IPS DF 6.9 (cell line): ENCODE measurements around the gene GLB1L.

ENCODE experiments used
- DNase-seq: peaks from one replicate; pipeline ENCODE4 v3.0.0-alpha.2; 2013; ENCODE audit warnings: low read depth, low spot score
- H3K27ac ChIP-seq: one replicate; pipeline ENCODE4 v1.5.1; 2013; ENCODE audit warnings: low read length, control low read depth
- H3K27me3 ChIP-seq: 2 replicates; pipeline ENCODE4 v1.6.1; 2013; ENCODE audit warnings: mild to moderate bottlenecking, low read length; ENCODE audit not compliant: control insufficient read depth, insufficient read depth
- H3K36me3 ChIP-seq: 2 replicates; pipeline ENCODE4 v1.6.1; 2013; ENCODE audit warnings: low read length; ENCODE audit not compliant: control insufficient read depth, insufficient read depth
- H3K4me1 ChIP-seq: 2 replicates; pipeline ENCODE4 v1.6.1; 2013; ENCODE audit warnings: low read length; ENCODE audit not compliant: control insufficient read depth, insufficient read depth
- H3K4me3 ChIP-seq: 2 replicates; pipeline ENCODE4 v1.5.1; 2013; ENCODE audit warnings: mild to moderate bottlenecking, low read length
- H3K9me3 ChIP-seq: 2 replicates; pipeline ENCODE4 v1.6.1; 2013; ENCODE audit warnings: low read length, inconsistent platforms; ENCODE audit not compliant: control insufficient read depth, insufficient read depth
- WGBS: extraction: QIAGEN DNeasy Blood & Tissue Kit; methylation state at CpG from one replicate; pipeline ENCODE4 v1.1.7; 2013; ENCODE audit warnings: mixed read lengths, missing lambda C conversion rate; ENCODE audit not compliant: insufficient read length, insufficient coverage; 5-methylcytosine and 5-hydroxymethylcytosine counted together

The GLB1L gene

GRCh38 chr2:219252900-219253752, 7.9 kb upstream of the GLB1L start, which contains the start of gene TUBA4B:
Gene TUBA4B, plus strand, starts transcription at chr2:219253243. Its CDS starts 165 bp downstream, at chr2:219253408.
- no peak for DNase-seq
- WGBS = no CpG with 5 or more reads among the region's 49 CpGs
- peaks cover 7% of the 10 kb centered on the region for H3K4me1 ChIP-seq
- H3K27ac ChIP-seq = no peak within 1 kb of the TSS
- peaks cover 17% of the 10 kb centered on the region for H3K27me3 ChIP-seq
- H3K36me3 ChIP-seq = peaks cover 4% of the 10 kb centered on the region
- H3K9me3 ChIP-seq = no peaks in the 10 kb centered on the region
- peak within 1 kb of the TSS; percentile 43; the same call in 1 of the 2 replicates for H3K4me3 ChIP-seq

GRCh38 chr2:219252570-219252899, 7.3 kb upstream of the GLB1L start:
- no peaks in the 10 kb centered on the region for H3K9me3 ChIP-seq
- peaks cover 7% of the 10 kb centered on the region for H3K4me1 ChIP-seq
- peak overlapping the region; percentile 13; the same call in 1 of the 2 replicates for H3K4me3 ChIP-seq
- no CpG with 5 or more reads among the region's 9 CpGs for WGBS
- peaks cover 4% of the 10 kb centered on the region for H3K36me3 ChIP-seq
- H3K27ac ChIP-seq = no peak overlapping the region
- H3K27me3 ChIP-seq = peaks cover 17% of the 10 kb centered on the region
- no peak for DNase-seq

- Histone ChIP-seq H3K27me3 (peaks cover 17% of the 10 kb centered on the region), H3K36me3 (peaks cover 4% of the 10 kb centered on the region), H3K4me1 (peaks cover 7% of the 10 kb centered on the region), H3K9me3 (no peaks in the 10 kb centered on the region), H3K4me3 (no peak overlapping the region; the same call in 1 of the 2 replicates), H3K27ac (no peak overlapping the region)
- DNase-seq = no peak
- WGBS = no CpG with 5 or more reads among the region's 5 CpGs
Observed at GRCh38 chr2:219252084-219252483, 6.8 kb upstream of the GLB1L start.

- Histone ChIP-seq H3K4me3 (no peak overlapping the region), H3K9me3 (no peaks in the 10 kb centered on the region), H3K27ac (no peak overlapping the region), H3K4me1 (peaks cover 7% of the 10 kb centered on the region), H3K36me3 (peaks cover 4% of the 10 kb centered on the region), H3K27me3 (peaks cover 17% of the 10 kb centered on the region)
- WGBS = no CpG with 5 or more reads among the region's 6 CpGs
- no peak for DNase-seq
Observed at GRCh38 chr2:219251656-219252055, 6.4 kb upstream of the GLB1L start.

GRCh38 chr2:219250049-219250781, 5.0 kb upstream of the GLB1L start:
- H3K9me3 ChIP-seq = no peaks in the 10 kb centered on the region
- no CpG with 5 or more reads among the region's 22 CpGs for WGBS
- no peak overlapping the region for H3K27ac ChIP-seq
- peaks cover 9% of the 10 kb centered on the region for H3K4me1 ChIP-seq
- no peak for DNase-seq
- peaks cover 9% of the 10 kb centered on the region for H3K27me3 ChIP-seq
- peaks cover 4% of the 10 kb centered on the region for H3K36me3 ChIP-seq
- H3K4me3 ChIP-seq = no peak overlapping the region

GRCh38 chr2:219249203-219249980, 4.1 kb upstream of the GLB1L start:
- Histone ChIP-seq H3K36me3 (peaks cover 4% of the 10 kb centered on the region), H3K9me3 (no peaks in the 10 kb centered on the region), H3K4me3 (no peak overlapping the region), H3K4me1 (peaks cover 7% of the 10 kb centered on the region), H3K27ac (no peak overlapping the region), H3K27me3 (peaks cover under 1% of the 10 kb centered on the region; the same call in 1 of the 2 replicates)
- no CpG with 5 or more reads among the region's 7 CpGs for WGBS
- no peak for DNase-seq

- WGBS = no CpG with 5 or more reads among the region's 2 CpGs
- Histone ChIP-seq H3K4me1 (peaks cover 5% of the 10 kb centered on the region), H3K4me3 (no peak overlapping the region), H3K27me3 (no peaks in the 10 kb centered on the region), H3K36me3 (peaks cover 4% of the 10 kb centered on the region), H3K27ac (no peak overlapping the region), H3K9me3 (no peaks in the 10 kb centered on the region)
- no peak for DNase-seq
Observed at GRCh38 chr2:219248845-219249202, 3.6 kb upstream of the GLB1L start.

- Histone ChIP-seq H3K4me1 (peaks cover 5% of the 10 kb centered on the region), H3K4me3 (no peak overlapping the region), H3K27ac (no peak overlapping the region), H3K9me3 (no peaks in the 10 kb centered on the region), H3K36me3 (peaks cover 4% of the 10 kb centered on the region), H3K27me3 (no peaks in the 10 kb centered on the region)
- DNase-seq = no peak
- no CpG with 5 or more reads among the region's 17 CpGs for WGBS
Observed at GRCh38 chr2:219247678-219248642, 2.7 kb upstream of the GLB1L start.

- whole genome bisulfite sequencing = no CpG with 5 or more reads among the region's 10 CpGs
Observed at GRCh38 chr2:219246559-219246958, 1.3 kb upstream of the GLB1L start.

More at GRCh38 chr2:219246559-219246958, 1.3 kb upstream of the GLB1L start:
- Histone ChIP-seq H3K4me1 (peaks cover 2% of the 10 kb centered on the region; the same call in 1 of the 2 replicates), H3K9me3 (no peaks in the 10 kb centered on the region), H3K27me3 (no peaks in the 10 kb centered on the region), H3K4me3 (no peak overlapping the region), H3K27ac (no peak overlapping the region), H3K36me3 (peaks cover 4% of the 10 kb centered on the region)
- DNase-seq = no peak
